CMK (cell line): Measurements from ENCODE around the gene ZFX.

Experiments
- DNase-seq: peaks from one replicate; pipeline ENCODE4 v3.0.0-alpha.2; 2010; ENCODE audit warnings: low read depth

The ZFX gene

GRCh38 chrX:24202465-24203031, 53.0 kb downstream of the ZFX start:
- DNase-seq, result no peak

GRCh38 chrX:24203072-24203808, 53.7 kb downstream of the ZFX start:
- DNase-seq, result no peak

GRCh38 chrX:24204331-24204730, 54.8 kb downstream of the ZFX start:
- DNase-seq, result no peak

- no peak for DNase-seq
These were observed 55.4 kb downstream of the ZFX start for GRCh38 chrX:24204958-24205357.

GRCh38 chrX:24207826-24208225, 58.3 kb downstream of the ZFX start:
- no peak for DNase-seq

- no peak for DNase-seq
These were observed 59.1 kb downstream of the ZFX start for GRCh38 chrX:24208496-24209240.

- no peak for DNase-seq
These were observed 60.7 kb downstream of the ZFX start for GRCh38 chrX:24210190-24210589.

- DNase-seq, result no peak
These were observed 65.0 kb downstream of the ZFX start for GRCh38 chrX:24214568-24214967.

- no peak for DNase-seq
These were observed 65.7 kb downstream of the ZFX start for GRCh38 chrX:24215272-24215671.

- no peak for DNase-seq
These were observed 66.5 kb downstream of the ZFX start for GRCh38 chrX:24216037-24216436.

- DNase-seq, result no peak
These were observed 67.3 kb downstream of the ZFX start for GRCh38 chrX:24216827-24217226.

- DNase-seq, result no peak
These were observed 69.8 kb downstream of the ZFX start for GRCh38 chrX:24219320-24219719.

GRCh38 chrX:24221872-24222271, 72.3 kb downstream of the ZFX start:
- no peak for DNase-seq

- no peak for DNase-seq
These were observed 75.7 kb downstream of the ZFX start for GRCh38 chrX:24225265-24225664.

GRCh38 chrX:24226176-24226575, 76.6 kb downstream of the ZFX start:
- no peak for DNase-seq

GRCh38 chrX:24228596-24228995, 79.1 kb downstream of the ZFX start:
- DNase-seq, result no peak

GRCh38 chrX:24229400-24229879, 79.9 kb downstream of the ZFX start:
- DNase-seq, result no peak

GRCh38 chrX:24229976-24230375, 80.4 kb downstream of the ZFX start:
- no peak for DNase-seq

GRCh38 chrX:24231131-24231540, 81.6 kb downstream of the ZFX start:
- DNase-seq, result no peak

GRCh38 chrX:24231641-24232179, 82.2 kb downstream of the ZFX start:
- no peak for DNase-seq

GRCh38 chrX:24232796-24233195, 83.3 kb downstream of the ZFX start:
- no peak for DNase-seq

- DNase-seq, result no peak
These were observed 85.7 kb downstream of the ZFX start for GRCh38 chrX:24235084-24235710.
